Mammary epithelial cell (primary cell): ENCODE measurements around the gene PRAME.

Experiments
- EZH2 ChIP-seq: IDR thresholded peaks from 2 replicates; pipeline ENCODE4 v1.6.1; 2012; ENCODE audit warnings: low read length, inconsistent platforms, borderline replicate concordance
- TF ChIP-seq, protein P1 (sequence below), 2 donors: IDR thresholded peaks in 1 of 2; conservative IDR thresholded peaks in 1 of 2; 2 replicates each; pipeline ENCODE4 v1.5.1; 2011 to 2012; ENCODE audit warnings: inconsistent platforms in 2 of 2, low read length in 2 of 2, mild to moderate bottlenecking in 2 of 2, control low read depth in 1 of 2, low read depth in 1 of 2; ENCODE audit not compliant: insufficient read depth in 1 of 2; ENCODE audit errors: extremely low read depth in 1 of 2

DNA sequence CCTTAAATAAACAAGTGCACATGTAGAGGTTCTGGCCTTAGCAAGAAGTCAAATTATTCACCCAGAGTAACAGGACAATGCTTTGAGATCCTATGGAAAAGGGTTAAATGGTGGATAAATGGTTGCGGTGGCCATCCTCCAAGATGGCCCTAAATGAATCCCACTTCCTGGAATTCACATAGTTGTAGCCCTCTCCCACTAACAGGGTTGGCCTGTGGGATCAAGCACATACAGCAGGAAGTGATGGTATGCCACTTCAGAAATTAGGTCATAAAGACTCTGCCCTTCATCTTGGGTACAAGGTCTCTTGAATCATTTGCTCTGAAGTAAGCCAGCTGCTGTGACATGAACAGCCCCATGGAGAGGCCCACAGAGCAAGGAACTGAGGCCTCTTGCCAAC is 52.3 kb downstream of the PRAME start:
- no peak for TF ChIP-seq EZH2
- TF ChIP-seq, protein P1, sequence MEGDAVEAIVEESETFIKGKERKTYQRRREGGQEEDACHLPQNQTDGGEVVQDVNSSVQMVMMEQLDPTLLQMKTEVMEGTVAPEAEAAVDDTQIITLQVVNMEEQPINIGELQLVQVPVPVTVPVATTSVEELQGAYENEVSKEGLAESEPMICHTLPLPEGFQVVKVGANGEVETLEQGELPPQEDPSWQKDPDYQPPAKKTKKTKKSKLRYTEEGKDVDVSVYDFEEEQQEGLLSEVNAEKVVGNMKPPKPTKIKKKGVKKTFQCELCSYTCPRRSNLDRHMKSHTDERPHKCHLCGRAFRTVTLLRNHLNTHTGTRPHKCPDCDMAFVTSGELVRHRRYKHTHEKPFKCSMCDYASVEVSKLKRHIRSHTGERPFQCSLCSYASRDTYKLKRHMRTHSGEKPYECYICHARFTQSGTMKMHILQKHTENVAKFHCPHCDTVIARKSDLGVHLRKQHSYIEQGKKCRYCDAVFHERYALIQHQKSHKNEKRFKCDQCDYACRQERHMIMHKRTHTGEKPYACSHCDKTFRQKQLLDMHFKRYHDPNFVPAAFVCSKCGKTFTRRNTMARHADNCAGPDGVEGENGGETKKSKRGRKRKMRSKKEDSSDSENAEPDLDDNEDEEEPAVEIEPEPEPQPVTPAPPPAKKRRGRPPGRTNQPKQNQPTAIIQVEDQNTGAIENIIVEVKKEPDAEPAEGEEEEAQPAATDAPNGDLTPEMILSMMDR (conservative IDR thresholded peaks at IDR 0.05 in 1 of 2, IDR thresholded peaks at IDR 0.05 in 1 of 2; ENCODE audit: extremely low read depth in 1 of 2, insufficient read depth in 1 of 2, low read depth in 1 of 2, low read length in 2 of 2): no peak
